AG04450 (cell line): ENCODE measurements around the gene PGBD2. TPM values are rescaled to one million over a fixed set of nuclear protein-coding genes. Genes with fewer than 3 reads are reported as not detected.

Experiments used
- CTCF ChIA-PET: fragments of 300-600, 350-600 bp; formaldehyde crosslinking; extraction: SDS; loops from one replicate; lab custom pipeline; 2022; ENCODE audit warnings: antibody characterized with exemption, inconsistent platforms; lab: Charles Lee
- POLR2A ChIA-PET: fragments of 350-600 bp; formaldehyde crosslinking; extraction: SDS; loops from one replicate; lab custom pipeline; 2021; ENCODE audit warnings: antibody characterized with exemption, inconsistent platforms; lab: Yijun Ruan, JAX
- DNase-seq: peaks from one replicate; pipeline ENCODE4 v3.0.0-alpha.2; 2011; ENCODE audit warnings: low read depth, low spot score
- H3K27ac ChIP-seq: one replicate; pipeline ENCODE4 v1.5.1; 2012; ENCODE audit warnings: low read depth, low read length, control low read depth
- H3K27me3 ChIP-seq: one replicate; pipeline ENCODE4 v1.6.0; 2012; ENCODE audit warnings: low read length; ENCODE audit not compliant: control insufficient read depth, insufficient read depth
- H3K4me3 ChIP-seq: 2 replicates; pipeline ENCODE4 v1.5.1; 2011; ENCODE audit warnings: mild to moderate bottlenecking, low read depth, low read length, control low read depth
- H3K9me3 ChIP-seq: 2 replicates; pipeline ENCODE4 v1.5.1; 2012; ENCODE audit warnings: low read length; ENCODE audit not compliant: control insufficient read depth, insufficient read depth
- polyA plus RNA-seq: library from polyadenylated mRNA; depleted of rRNA; stranded (reverse); fragments of >200 nt; gene quantifications from 2 replicates; pipeline ENCODE4 v1.2.3, GENCODE V29; 2011
- TF ChIP-seq, protein P1 (sequence below): IDR thresholded peaks from 2 replicates; pipeline ENCODE4 v1.5.1; 2011; ENCODE audit warnings: low read depth, low read length, control low read depth, inconsistent platforms

Gene PGBD2
- polyA plus RNA-seq, 1 experiment = 6.7 TPM

DNA sequence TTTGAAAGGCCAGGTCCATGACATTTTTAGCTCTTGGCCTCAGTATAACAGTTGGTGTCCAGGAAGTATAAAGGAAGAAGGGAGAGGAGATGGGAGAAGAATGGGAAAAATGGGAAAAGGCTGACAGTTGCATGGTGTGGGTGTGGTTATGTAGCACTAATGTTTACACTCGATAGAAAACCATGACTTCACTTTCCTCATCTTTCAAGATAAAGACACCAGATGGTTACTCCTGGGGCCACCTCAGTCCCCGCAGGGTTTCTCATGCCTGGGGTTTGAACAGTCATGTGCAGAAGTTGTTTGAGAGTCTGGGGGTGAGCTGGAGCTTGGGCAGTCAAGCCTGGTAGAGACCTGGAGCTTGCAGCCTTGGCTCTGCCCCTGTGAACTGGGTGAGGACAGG is 7.9 kb downstream of the PGBD2 start:
- no peak for DNase-seq
- Histone ChIP-seq H3K27me3 (no peaks in the 10 kb centered on the region), H3K9me3 (no peaks in the 10 kb centered on the region), H3K4me3 (no peak overlapping the region), H3K27ac (no peak overlapping the region)
- POLR2A ChIA-PET = no interaction called here
- CTCF ChIA-PET = interaction anchor here (1.7 kb wide), 1 partner anchor 12 kb away, joined by 7 read pairs; no protein-coding TSS in a partner anchor
- TF ChIP-seq, protein P1, sequence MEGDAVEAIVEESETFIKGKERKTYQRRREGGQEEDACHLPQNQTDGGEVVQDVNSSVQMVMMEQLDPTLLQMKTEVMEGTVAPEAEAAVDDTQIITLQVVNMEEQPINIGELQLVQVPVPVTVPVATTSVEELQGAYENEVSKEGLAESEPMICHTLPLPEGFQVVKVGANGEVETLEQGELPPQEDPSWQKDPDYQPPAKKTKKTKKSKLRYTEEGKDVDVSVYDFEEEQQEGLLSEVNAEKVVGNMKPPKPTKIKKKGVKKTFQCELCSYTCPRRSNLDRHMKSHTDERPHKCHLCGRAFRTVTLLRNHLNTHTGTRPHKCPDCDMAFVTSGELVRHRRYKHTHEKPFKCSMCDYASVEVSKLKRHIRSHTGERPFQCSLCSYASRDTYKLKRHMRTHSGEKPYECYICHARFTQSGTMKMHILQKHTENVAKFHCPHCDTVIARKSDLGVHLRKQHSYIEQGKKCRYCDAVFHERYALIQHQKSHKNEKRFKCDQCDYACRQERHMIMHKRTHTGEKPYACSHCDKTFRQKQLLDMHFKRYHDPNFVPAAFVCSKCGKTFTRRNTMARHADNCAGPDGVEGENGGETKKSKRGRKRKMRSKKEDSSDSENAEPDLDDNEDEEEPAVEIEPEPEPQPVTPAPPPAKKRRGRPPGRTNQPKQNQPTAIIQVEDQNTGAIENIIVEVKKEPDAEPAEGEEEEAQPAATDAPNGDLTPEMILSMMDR = no peak

- no peak overlapping the region for H3K4me3 ChIP-seq
- H3K27me3 ChIP-seq = no peaks in the 10 kb centered on the region
- TF ChIP-seq, protein P1 = no peak
- ChIA-PET CTCF (interaction anchor here (0.6 to 1.7 kb wide), 3 partner anchors 8 to 1588 kb away, joined by 3 to 10 read pairs (median 7); no protein-coding TSS in a partner anchor), POLR2A (no interaction called here)
- no peaks in the 10 kb centered on the region for H3K9me3 ChIP-seq
- no peak overlapping the region for H3K27ac ChIP-seq
- DNase-seq = no peak
These were observed 8.9 kb downstream of the PGBD2 start for GRCh38 chr1:248914796-248915381.

GRCh38 chr1:248918131-248918530 is 12.1 kb downstream of the PGBD2 start:
- TF ChIP-seq, protein P1 = no peak
- CTCF ChIA-PET = no interaction called here

GRCh38 chr1:248923352-248924338 is 17.6 kb downstream of the PGBD2 start:
- H3K9me3 ChIP-seq = no peaks in the 10 kb centered on the region
- no peak overlapping the region for H3K27ac ChIP-seq
- TF ChIP-seq, protein P1 = no peak
- ChIA-PET POLR2A (no interaction called here), CTCF (no interaction called here)
- DNase-seq = no peak
- no peaks in the 10 kb centered on the region for H3K27me3 ChIP-seq
- no peak overlapping the region for H3K4me3 ChIP-seq

More at GRCh38 chr1:248918131-248918530, 12.1 kb downstream of the PGBD2 start:
- Histone ChIP-seq H3K27me3 (no peaks in the 10 kb centered on the region), H3K4me3 (no peak overlapping the region), H3K27ac (no peak overlapping the region), H3K9me3 (no peaks in the 10 kb centered on the region)
- no peak for DNase-seq
- POLR2A ChIA-PET = no interaction called here
